ENCODE data around the gene IL1R2. TPM values are rescaled to one million over a fixed set of nuclear protein-coding genes. Genes with fewer than 3 reads are reported as not detected.

The IL1R2 gene
- polyA plus RNA-seq, 1 donor (not counting 4 experiments of a cell fraction or from before 2014, with no cell fraction given), result 57.3 TPM

DNA sequence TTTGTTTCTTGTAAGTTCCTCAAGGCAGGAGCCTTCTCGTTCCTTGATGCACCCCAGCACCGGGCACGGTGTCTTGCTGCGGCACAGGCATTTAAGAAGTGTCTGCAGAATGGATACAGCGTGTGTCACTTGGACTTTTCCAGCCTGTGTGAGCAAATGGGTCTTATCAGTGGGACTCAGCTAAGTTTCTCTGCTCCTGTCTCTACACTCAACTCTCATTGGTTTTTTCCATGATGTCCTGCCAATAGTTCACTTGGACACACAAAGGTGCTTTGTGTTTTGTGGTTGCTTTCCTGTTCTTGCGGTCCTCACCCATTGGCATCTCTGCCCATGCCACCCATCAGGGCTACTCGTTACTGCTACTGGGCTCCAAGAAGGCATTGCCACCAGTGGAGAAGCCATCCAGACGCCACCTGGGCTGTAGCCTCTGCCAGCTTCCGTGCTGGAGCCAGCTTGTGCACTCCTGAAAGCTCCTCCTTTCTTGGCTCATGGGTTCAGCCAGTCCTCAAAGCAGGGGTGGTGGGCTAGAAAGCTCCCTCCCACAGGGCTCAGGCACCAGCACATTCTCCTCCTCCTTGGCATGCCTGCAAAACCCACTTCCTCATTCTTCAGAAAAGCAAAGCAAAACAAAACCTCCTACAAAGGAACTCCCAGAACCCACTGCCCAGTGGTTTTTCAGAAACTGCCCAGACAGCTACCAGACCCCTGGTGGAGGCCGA lies 41.4 kb downstream of the IL1R2 start:
- Histone ChIP-seq H4K20me1 (ENCODE audit: control insufficient read depth, extremely low read depth, insufficient read depth, low read length) (no peaks in the 10 kb centered on the region), H2AFZ (ENCODE audit: control insufficient read depth, low read length) (peak overlapping the region; percentile 59), H3K27ac (ENCODE audit: control insufficient read depth, insufficient read depth, low read length) (no peak overlapping the region), H3K9me3 (ENCODE audit: control insufficient read depth, low read depth, low read length) (no peaks in the 10 kb centered on the region), H3K36me3 (ENCODE audit: control insufficient read depth in 2 of 2, extremely low read depth in 1 of 2, insufficient read depth in 2 of 2, low read length in 2 of 2) (no peaks in the 10 kb centered on the region), H3K4me3 (ENCODE audit: control insufficient read depth in 2 of 3, extremely low read depth in 1 of 3, insufficient read depth in 2 of 3, low read depth in 1 of 3, low read length in 3 of 3) (peak overlapping the region in 1 of 3 experiments; percentile 13), H3K27me3 (ENCODE audit: control insufficient read depth, extremely low read depth, insufficient read depth, low read length) (no peaks in the 10 kb centered on the region), H3K4me1 (ENCODE audit: control insufficient read depth, extremely low read depth, insufficient read depth, low read length) (peaks cover 11% of the 10 kb centered on the region), H3K79me2 (ENCODE audit: control insufficient read depth, insufficient read depth, low read length) (no peaks in the 10 kb centered on the region), H3K9ac (ENCODE audit: control insufficient read depth, extremely low read depth, insufficient read depth, low read length) (no peak overlapping the region), H3K9me1 (ENCODE audit: control insufficient read depth, extremely low read depth, insufficient read depth, low read length) (no peaks in the 10 kb centered on the region), H3K4me2 (ENCODE audit: control insufficient read depth, extremely low read depth, insufficient read depth, low read depth, low read length) (peak overlapping the region; percentile 44)
- FAIRE-seq (no peak), DNase-seq (ENCODE audit: low read depth, low spot score) (no peak)
- no peak for TF ChIP-seq EZH2 (IDR thresholded peaks at IDR 0.05; ENCODE audit: low read length)
- TF ChIP-seq, protein P1, sequence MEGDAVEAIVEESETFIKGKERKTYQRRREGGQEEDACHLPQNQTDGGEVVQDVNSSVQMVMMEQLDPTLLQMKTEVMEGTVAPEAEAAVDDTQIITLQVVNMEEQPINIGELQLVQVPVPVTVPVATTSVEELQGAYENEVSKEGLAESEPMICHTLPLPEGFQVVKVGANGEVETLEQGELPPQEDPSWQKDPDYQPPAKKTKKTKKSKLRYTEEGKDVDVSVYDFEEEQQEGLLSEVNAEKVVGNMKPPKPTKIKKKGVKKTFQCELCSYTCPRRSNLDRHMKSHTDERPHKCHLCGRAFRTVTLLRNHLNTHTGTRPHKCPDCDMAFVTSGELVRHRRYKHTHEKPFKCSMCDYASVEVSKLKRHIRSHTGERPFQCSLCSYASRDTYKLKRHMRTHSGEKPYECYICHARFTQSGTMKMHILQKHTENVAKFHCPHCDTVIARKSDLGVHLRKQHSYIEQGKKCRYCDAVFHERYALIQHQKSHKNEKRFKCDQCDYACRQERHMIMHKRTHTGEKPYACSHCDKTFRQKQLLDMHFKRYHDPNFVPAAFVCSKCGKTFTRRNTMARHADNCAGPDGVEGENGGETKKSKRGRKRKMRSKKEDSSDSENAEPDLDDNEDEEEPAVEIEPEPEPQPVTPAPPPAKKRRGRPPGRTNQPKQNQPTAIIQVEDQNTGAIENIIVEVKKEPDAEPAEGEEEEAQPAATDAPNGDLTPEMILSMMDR (optimal IDR thresholded peaks at IDR 0.05 in 1 of 3, IDR thresholded peaks at IDR 0.05 in 1 of 3, conservative IDR thresholded peaks at IDR 0.05 in 1 of 3; ENCODE audit: extremely low read depth in 1 of 3, insufficient read depth in 2 of 3, low read length in 3 of 3), result no peak
- dilution Hi-C loops (cut with MboI; ENCODE audit: extremely low pct_ligation_motif_present, low sequenced_read_pairs), result no loop called here

DNA sequence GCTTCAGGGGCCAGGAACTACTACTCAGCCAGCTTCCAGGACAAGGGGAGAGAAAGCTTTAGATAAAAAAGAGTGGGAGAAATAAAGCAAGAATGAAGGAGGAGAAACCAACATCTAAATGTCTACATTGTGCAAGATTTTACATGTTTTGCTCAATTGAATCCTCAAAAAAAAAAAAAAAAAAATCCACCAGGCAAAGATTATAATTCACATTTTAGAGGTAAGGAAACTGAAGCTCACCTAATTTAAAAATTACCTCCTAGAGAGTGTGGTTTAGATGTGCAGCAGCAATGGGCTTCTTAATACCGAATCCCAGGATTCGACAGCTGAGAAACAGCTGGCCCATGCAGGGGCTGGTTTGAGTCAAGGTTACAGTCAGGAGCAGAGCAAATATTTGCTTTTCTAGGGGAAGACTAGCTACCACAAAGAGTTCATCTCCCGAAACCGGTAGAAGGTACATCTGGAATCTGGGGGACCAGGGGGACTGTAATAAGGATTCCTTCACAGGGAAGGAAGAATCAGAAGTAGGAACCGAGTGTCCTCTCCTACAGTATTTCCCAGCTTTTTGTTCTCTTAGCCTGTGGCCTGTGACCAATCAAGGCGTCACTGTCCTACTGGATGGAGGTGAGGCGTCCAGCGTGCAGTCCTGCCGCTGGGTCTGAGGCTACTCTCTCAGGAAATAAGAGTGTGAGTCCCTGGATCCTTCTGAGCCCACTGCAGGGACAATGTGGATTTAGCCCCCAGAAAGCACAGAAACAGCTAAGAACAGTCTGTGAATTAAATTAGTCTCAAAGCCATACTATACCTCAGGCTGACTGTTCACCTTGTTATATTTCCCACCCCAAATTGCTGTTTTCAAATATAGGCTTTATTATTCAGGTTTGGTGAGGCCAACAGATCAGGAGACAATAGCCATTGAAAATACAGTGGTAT lies 42.3 kb downstream of the IL1R2 start:
- no peak overlapping the region for H3K27ac ChIP-seq (ENCODE audit: control insufficient read depth, insufficient read depth, low read length)
- H3K36me3 ChIP-seq (ENCODE audit: control insufficient read depth in 2 of 2, extremely low read depth in 1 of 2, insufficient read depth in 2 of 2, low read length in 2 of 2), result no peaks in the 10 kb centered on the region
- peak overlapping the region; percentile 59 for H2AFZ ChIP-seq (ENCODE audit: control insufficient read depth, low read length)
- no peaks in the 10 kb centered on the region for H3K9me3 ChIP-seq (ENCODE audit: control insufficient read depth, low read depth, low read length)
- DNase-seq (ENCODE audit: low read depth, low spot score), result no peak
- H3K4me3 ChIP-seq (ENCODE audit: control insufficient read depth in 2 of 3, extremely low read depth in 1 of 3, insufficient read depth in 2 of 3, low read depth in 1 of 3, low read length in 3 of 3), result peak overlapping the region in 1 of 3 experiments; percentile 13
- no peaks in the 10 kb centered on the region for H3K9me1 ChIP-seq (ENCODE audit: control insufficient read depth, extremely low read depth, insufficient read depth, low read length)
- H3K79me2 ChIP-seq (ENCODE audit: control insufficient read depth, insufficient read depth, low read length), result no peaks in the 10 kb centered on the region
- FAIRE-seq, result no peak
- H3K9ac ChIP-seq (ENCODE audit: control insufficient read depth, extremely low read depth, insufficient read depth, low read length), result no peak overlapping the region
- H3K4me1 ChIP-seq (ENCODE audit: control insufficient read depth, extremely low read depth, insufficient read depth, low read length), result peaks cover 11% of the 10 kb centered on the region
- H3K4me2 ChIP-seq (ENCODE audit: control insufficient read depth, extremely low read depth, insufficient read depth, low read depth, low read length), result peak overlapping the region; percentile 44
- no peaks in the 10 kb centered on the region for H4K20me1 ChIP-seq (ENCODE audit: control insufficient read depth, extremely low read depth, insufficient read depth, low read length)
- TF ChIP-seq, protein P1 (optimal IDR thresholded peaks at IDR 0.05 in 1 of 3, IDR thresholded peaks at IDR 0.05 in 1 of 3, conservative IDR thresholded peaks at IDR 0.05 in 1 of 3; ENCODE audit: extremely low read depth in 1 of 3, insufficient read depth in 2 of 3, low read length in 3 of 3), result no peak
- no peak for TF ChIP-seq EZH2 (IDR thresholded peaks at IDR 0.05; ENCODE audit: low read length)
- dilution Hi-C loops (cut with MboI; ENCODE audit: extremely low pct_ligation_motif_present, low sequenced_read_pairs), result no loop called here
- H3K27me3 ChIP-seq (ENCODE audit: control insufficient read depth, extremely low read depth, insufficient read depth, low read length), result no peaks in the 10 kb centered on the region

Measured in keratinocyte (primary cell).